Thyroid gland (tissue), 4 donors: ENCODE results near the gene NKX3-2. TPM values are rescaled to one million over a fixed set of nuclear protein-coding genes. Genes with fewer than 3 reads are reported as not detected.

Experiments used
- DNase-seq, 2 donors: peaks; one replicate each; pipeline ENCODE4 v3.0.0-alpha.2; 2019
- H3K27ac ChIP-seq, 3 donors: fragments of 200-600 bp; sonication (generic); 1 replicate in 2 of 3; 2 replicates in 1 of 3; pipeline ENCODE4 v1.5.1; 2016 to 2019; ENCODE audit warnings: mild to moderate bottlenecking in 1 of 3, moderate library complexity in 1 of 3
- H3K27me3 ChIP-seq: fragments of 200-600 bp; sonication (generic); one replicate; pipeline ENCODE4 v1.5.1; 2019
- H3K36me3 ChIP-seq, 2 donors: fragments of 200-600 bp; sonication (generic); one replicate each; pipeline ENCODE4 v1.5.1; 2016 to 2019
- H3K4me1 ChIP-seq, 2 donors: fragments of 200-600 bp; sonication (generic); one replicate each; pipeline ENCODE4 v1.5.1; 2017 to 2019
- H3K4me3 ChIP-seq, 3 donors: fragments of 200-600 bp; sonication (generic); replicated peaks in 1 of 3; 1 replicate in 2 of 3; 2 replicates in 1 of 3; pipeline ENCODE4 v1.5.1; 2016; ENCODE audit warnings: mild to moderate bottlenecking in 1 of 3
- H3K9me3 ChIP-seq: fragments of 200-600 bp; sonication (generic); one replicate; pipeline ENCODE4 v1.5.1; 2017
- CTCF ChIP-seq, 6 experiments: fragments of 200-600 bp in 3 of 6; fragments of 450-650 bp in 3 of 6; sonication (generic) in 3 of 6; IDR thresholded peaks; one replicate each; pipeline ENCODE4 v1.5.1; 2016 to 2019; ENCODE audit warnings: antibody characterized with exemption in 6 of 6, mild to moderate bottlenecking in 2 of 6, inconsistent platforms in 1 of 6, moderate library complexity in 1 of 6
- POLR2A ChIP-seq, 2 donors: fragments of 450-650 bp; IDR thresholded peaks; one replicate each; pipeline ENCODE4 v1.6.1; 2017; ENCODE audit warnings: antibody characterized with exemption in 2 of 2, mild to moderate bottlenecking in 2 of 2, moderate library complexity in 1 of 2
- WGBS, 2 donors: methylation state at CpG; one replicate each; pipeline ENCODE4 v1.1.5; 2017; 5-methylcytosine and 5-hydroxymethylcytosine counted together
- intact Hi-C: fragments of 100-400 bp; cut with DNase I; formaldehyde crosslinking; loops from one replicate; pipeline ENCODE4 v1.15.1; 2023
- total RNA-seq, 4 donors: library from RNA; depleted of rRNA; stranded (reverse); fragments of >200 nt; gene quantifications; one replicate each; pipeline ENCODE4 v1.2.3, GENCODE V29; 2016

The NKX3-2 gene
- total RNA-seq, 4 donors from 2014 or later = 0.29 to 0.81 (median 0.58) TPM

GRCh38 chr4:13529128-13529919 is 15.0 kb downstream of the NKX3-2 start:
- no peaks in the 10 kb centered on the region for H3K36me3 ChIP-seq
- no peaks in the 10 kb centered on the region for H3K9me3 ChIP-seq
- DNase-seq = no peak
- no peak overlapping the region for H3K27ac ChIP-seq
- H3K27me3 ChIP-seq = peaks cover 80% of the 10 kb centered on the region
- 9 to 17% methylated on average over 37 of the region's 37 CpGs for WGBS, 2 donors
- intact Hi-C loops = no loop called here
- TF ChIP-seq CTCF (IDR thresholded peaks at IDR 0.05) (no peak), POLR2A (IDR thresholded peaks at IDR 0.05) (no peak)
- H3K4me3 ChIP-seq = no peak overlapping the region
- H3K4me1 ChIP-seq = peaks cover 0 to 6% of the 10 kb centered on the region in 2 donors

GRCh38 chr4:13528821-13529127 is 15.5 kb downstream of the NKX3-2 start:
- no peaks in the 10 kb centered on the region for H3K9me3 ChIP-seq
- peaks cover 82% of the 10 kb centered on the region for H3K27me3 ChIP-seq
- WGBS, 2 donors = 9 to 22% methylated on average over 5 of the region's 5 CpGs

GRCh38 chr4:13527981-13528820 is 16.1 kb downstream of the NKX3-2 start:
- no peak for DNase-seq
- intact Hi-C loops = no loop called here

More at GRCh38 chr4:13528821-13529127, 15.5 kb downstream of the NKX3-2 start:
- no peak for TF ChIP-seq POLR2A (IDR thresholded peaks at IDR 0.05)
- TF ChIP-seq CTCF (IDR thresholded peaks at IDR 0.05) = no peak
- no peak for DNase-seq
- intact Hi-C loops = no loop called here
- H3K27ac ChIP-seq = no peak overlapping the region
- H3K4me3 ChIP-seq = no peak overlapping the region
- H3K4me1 ChIP-seq = peaks cover 0 to 6% of the 10 kb centered on the region in 2 donors
- H3K36me3 ChIP-seq = no peaks in the 10 kb centered on the region

DNA sequence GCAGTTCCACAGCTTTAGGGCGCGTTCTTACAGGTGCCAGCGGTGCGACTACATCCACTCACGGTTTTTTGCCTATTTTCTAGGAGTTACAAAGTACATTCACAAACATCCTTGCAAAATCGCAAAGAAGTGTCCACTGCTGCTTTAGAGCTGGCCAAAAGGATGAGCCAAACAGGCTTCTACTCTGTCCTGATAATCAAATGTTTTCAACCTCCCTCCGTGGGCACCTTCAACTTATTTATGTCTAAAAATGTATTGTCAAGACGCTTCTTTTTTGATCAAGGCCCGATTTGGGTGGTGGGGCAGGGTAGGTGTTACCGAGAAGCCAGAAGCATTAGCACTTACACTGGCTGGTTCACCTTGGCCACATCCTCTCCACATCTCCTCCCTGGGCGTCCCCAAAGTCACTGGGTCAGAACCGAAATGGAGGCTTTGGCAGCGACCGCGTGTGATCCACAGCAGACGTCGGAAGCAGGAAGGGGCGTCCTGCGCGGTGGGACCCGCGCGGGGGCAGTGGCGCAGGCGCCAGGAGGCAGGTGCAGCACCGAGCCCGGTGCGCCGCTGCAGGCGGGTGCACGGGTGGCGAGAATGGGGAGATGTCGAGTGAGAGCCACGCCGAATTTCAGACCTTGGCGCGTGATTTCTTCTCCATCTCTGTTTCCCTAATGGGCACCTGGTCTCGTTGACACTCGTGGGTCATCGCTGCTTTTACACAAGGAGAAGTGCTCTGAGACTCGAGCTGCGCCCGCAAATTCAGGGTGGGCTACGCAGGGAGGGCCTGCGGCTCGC is 16.9 kb downstream of the NKX3-2 start:
- intact Hi-C loops = no loop called here
- Histone ChIP-seq H3K4me1 (peaks cover 0 to 6% of the 10 kb centered on the region in 2 donors), H3K36me3 (no peaks in the 10 kb centered on the region), H3K27me3 (peaks cover 79% of the 10 kb centered on the region), H3K9me3 (no peaks in the 10 kb centered on the region), H3K27ac (no peak overlapping the region), H3K4me3 (no peak overlapping the region)
- no peak for DNase-seq
- TF ChIP-seq CTCF (IDR thresholded peaks at IDR 0.05) (no peak), POLR2A (IDR thresholded peaks at IDR 0.05) (no peak)
- WGBS, 2 donors = 5 to 12% methylated on average over 37 to 40 of the region's 46 CpGs

More at GRCh38 chr4:13527981-13528820, 16.1 kb downstream of the NKX3-2 start:
- Histone ChIP-seq H3K4me3 (no peak overlapping the region), H3K36me3 (no peaks in the 10 kb centered on the region), H3K27ac (no peak overlapping the region), H3K27me3 (peaks cover 83% of the 10 kb centered on the region), H3K4me1 (peaks cover 0 to 6% of the 10 kb centered on the region in 2 donors), H3K9me3 (no peaks in the 10 kb centered on the region)
- 9 to 10% methylated on average over 21 to 25 of the region's 35 CpGs for WGBS, 2 donors
- TF ChIP-seq CTCF (IDR thresholded peaks at IDR 0.05) (no peak), POLR2A (IDR thresholded peaks at IDR 0.05) (no peak)
